HG03280 (cell line): Measurements from ENCODE around the gene CNIH4.
"Not testable (repeated sequence)": the region's sequence is repeated elsewhere in the genome, so short reads cannot be mapped to it uniquely, and the experiment has no call there.

ENCODE experiments used
- ATAC-seq: cut with Tn5 transposase; IDR thresholded peaks from one replicate; pipeline ENCODE4 v1.9.1; 2021; ENCODE audit warnings: mild to moderate bottlenecking, moderate library complexity; ENCODE audit not compliant: unreplicated experiment

The CNIH4 gene

GRCh38 chr1:224356685-224357625 lies at the start of gene CNIH4:
CNIH4 (plus strand) TSS chr1:224356879; CDS start chr1:224356925, 46 bp downstream.
- ATAC-seq, result peak; percentile 99

GRCh38 chr1:224308064-224308463 lies 48.6 kb upstream of the CNIH4 start:
- ATAC-seq, result no peak

- not testable (repeated sequence) for ATAC-seq
Observed at GRCh38 chr1:224311503-224311902, 45.2 kb upstream of the CNIH4 start.

- no peak for ATAC-seq
Observed at GRCh38 chr1:224312025-224312424, 44.7 kb upstream of the CNIH4 start.

GRCh38 chr1:224317383-224318045 lies 39.2 kb upstream of the CNIH4 start:
- no peak for ATAC-seq

GRCh38 chr1:224321706-224322105 lies 35.0 kb upstream of the CNIH4 start:
- ATAC-seq, result no peak

GRCh38 chr1:224325959-224326358 lies 30.7 kb upstream of the CNIH4 start:
- no peak for ATAC-seq

- ATAC-seq, result no peak
Observed at GRCh38 chr1:224328644-224329043, 28.0 kb upstream of the CNIH4 start.

GRCh38 chr1:224329484-224329841 lies 27.2 kb upstream of the CNIH4 start:
- ATAC-seq, result no peak

GRCh38 chr1:224329842-224330753 lies 26.6 kb upstream of the CNIH4 start, which contains the start of gene NVL:
NVL (minus strand) TSS chr1:224330172; CDS start chr1:224330127, 45 bp downstream.
- peak; percentile 82 for ATAC-seq

GRCh38 chr1:224331326-224331725 lies 25.4 kb upstream of the CNIH4 start:
- ATAC-seq, result no peak

GRCh38 chr1:224331824-224332223 lies 24.9 kb upstream of the CNIH4 start:
- no peak for ATAC-seq

- ATAC-seq, result peak; percentile 42
Observed at GRCh38 chr1:224333309-224333926, 23.3 kb upstream of the CNIH4 start.

GRCh38 chr1:224333939-224334786 lies 22.5 kb upstream of the CNIH4 start:
- ATAC-seq, result no peak

- no peak for ATAC-seq
Observed at GRCh38 chr1:224338150-224338838, 18.4 kb upstream of the CNIH4 start.

GRCh38 chr1:224339442-224340033 lies 17.1 kb upstream of the CNIH4 start:
- no peak for ATAC-seq

- not testable (repeated sequence) for ATAC-seq
Observed at GRCh38 chr1:224340453-224341384, 16.0 kb upstream of the CNIH4 start.
